Epithelial cell of alveolus of lung (primary cell): ENCODE data around the gene MGAT4B. TPM values are rescaled to one million over a fixed set of nuclear protein-coding genes. Genes with fewer than 3 reads are reported as not detected.

Experiments used
- total RNA-seq: library from RNA; depleted of rRNA; stranded (reverse); fragments of >200 nt; gene quantifications from 2 replicates; pipeline ENCODE4 v1.2.1, GENCODE V29; 2015

Gene MGAT4B
- 119 and 215 TPM in 2 replicates for total RNA-seq

GRCh38 chr5:179806250-179807048 is at the start of gene MGAT4B:
Gene MGAT4B (minus strand): TSS chr5:179806866. CDS start chr5:179806583, 283 bp downstream.

GRCh38 chr5:179820483-179821297 is 14.0 kb upstream of the MGAT4B start, which contains the start of gene SQSTM1:
Gene SQSTM1 (plus strand): TSS chr5:179820905. CDS start chr5:179820937, 32 bp downstream.

GRCh38 chr5:179793468-179794139 is 13.1 kb downstream of the MGAT4B start, which contains the start of gene LTC4S:
Gene LTC4S (plus strand): TSS chr5:179793986. CDS start chr5:179794081, 95 bp downstream.

Other genes with a start within 250 kb of the MGAT4B start
- gene HNRNPH1, start 183.2 kb downstream of the MGAT4B start, total RNA-seq = 202 and 251 TPM in 2 replicates
- not detected in 2 replicates for gene CBY3, start 125.8 kb downstream of the MGAT4B start, total RNA-seq
- 313 and 435 TPM in 2 replicates for gene CANX, start 107.9 kb downstream of the MGAT4B start, total RNA-seq
- gene MAML1, start 74.0 kb downstream of the MGAT4B start, total RNA-seq = 11.6 and 38.7 TPM in 2 replicates
- gene LTC4S, start 12.9 kb downstream of the MGAT4B start, total RNA-seq = 1.6 and 7.0 TPM in 2 replicates
- 355 and 486 TPM in 2 replicates for gene SQSTM1, start 14.0 kb upstream of the MGAT4B start, total RNA-seq
- 4.5 and 22.0 TPM in 2 replicates for gene MRNIP, start 52.0 kb upstream of the MGAT4B start, total RNA-seq
- gene TBC1D9B, start 101.0 kb upstream of the MGAT4B start, total RNA-seq = 51.5 and 65.4 TPM in 2 replicates